Measurements from ENCODE around the gene FZR1. TPM values are rescaled to one million over a fixed set of nuclear protein-coding genes. Genes with fewer than 3 reads are reported as not detected.
A peak's percentile ranks its signal among the peaks of the same experiment; 100 is the strongest.

The FZR1 gene
- total and polyA plus RNA-seq, 2 of the 13 experiments (the other 11 are each of a cell fraction or from before 2014, with no cell fraction given) = 29.0 to 30.8 TPM

GRCh38 chr19:3557461-3558248 is 51.5 kb downstream of the FZR1 start, which contains the start of gene MFSD12 (continued):
- TF ChIP-seq ZNF572 (CRISPR knock-in tag; IDR thresholded peaks at IDR 0.05) (no peak), UBTF (CRISPR knock-in tag; IDR thresholded peaks at IDR 0.05) (peak; percentile 24; the same call in 1 of the 2 replicates), ZNF546 (CRISPR knock-in tag; conservative IDR thresholded peaks at IDR 0.05) (peak; percentile 69; the same call in 1 of the 2 replicates), ZMYM3 (CRISPR knock-in tag; IDR thresholded peaks at IDR 0.05) (peak; percentile 84), ISL2 (CRISPR knock-in tag; IDR thresholded peaks at IDR 0.05) (no peak), KMT2A (CRISPR knock-in tag; IDR thresholded peaks at IDR 0.05) (no peak; the same call in 1 of the 2 replicates), MAFF (IDR thresholded peaks at IDR 0.05; ENCODE audit: low read depth, low read length) (no peak), MXI1 (IDR thresholded peaks at IDR 0.05; ENCODE audit: borderline replicate concordance, low read depth, low read length) (peak; percentile 66; the same call in 1 of the 3 replicates), PAF1 (CRISPR knock-in tag; IDR thresholded peaks at IDR 0.05) (no peak), BCL6 (CRISPR knock-in tag; IDR thresholded peaks at IDR 0.05) (peak; percentile 29; the same call in 1 of the 2 replicates), RBM39 (IDR thresholded peaks at IDR 0.05; ENCODE audit: low read depth, low read length, poor library complexity, severe bottlenecking) (peak; percentile 22), MAZ (IDR thresholded peaks at IDR 0.05; ENCODE audit: borderline replicate concordance, low read depth, low read length) (peak; percentile 85), MAZ (CRISPR knock-in tag; IDR thresholded peaks at IDR 0.05; ENCODE audit: low read depth) (peak; percentile 65; the same call in 1 of the 2 replicates), GPBP1L1 (CRISPR knock-in tag; IDR thresholded peaks at IDR 0.05) (no peak), SOX6 (IDR thresholded peaks at IDR 0.05) (no peak), SOX6 (CRISPR knock-in tag; IDR thresholded peaks at IDR 0.05) (peak; percentile 16; the same call in 1 of the 2 replicates), POLR2A (IDR thresholded peaks at IDR 0.05; ENCODE audit: insufficient read depth in 1 of 2, low read depth in 2 of 2, low read length in 2 of 2) (peak; percentile 39 to 77; a peak in 3 of 4 replicates), MTF2 (CRISPR knock-in tag; IDR thresholded peaks at IDR 0.05; ENCODE audit: borderline replicate concordance) (no peak), MED13 (CRISPR knock-in tag; IDR thresholded peaks at IDR 0.05) (no peak), ZFX (CRISPR knock-in tag; IDR thresholded peaks at IDR 0.05; ENCODE audit: low read depth) (peak; percentile 75), ZNF761 (CRISPR knock-in tag; conservative IDR thresholded peaks at IDR 0.05) (0 out of 2 replicates have a peak, but pooled peaks have one; percentile 36), ZNF816 (CRISPR knock-in tag; IDR thresholded peaks at IDR 0.05; ENCODE audit: borderline replicate concordance) (peak; percentile 29; the same call in 1 of the 2 replicates), ZBTB14 (CRISPR knock-in tag; IDR thresholded peaks at IDR 0.05) (peak; percentile 40; the same call in 1 of the 2 replicates), RARA (CRISPR knock-in tag; IDR thresholded peaks at IDR 0.05) (peak; percentile 22; the same call in 1 of the 2 replicates), CREB3 (CRISPR knock-in tag; IDR thresholded peaks at IDR 0.05) (no peak), ETV6 (CRISPR knock-in tag; conservative IDR thresholded peaks at IDR 0.05) (no peak)

All from HepG2 (cell line).